Keratinocyte (primary cell): ENCODE data around the gene GOLGA6L6.
"Not testable (repeated sequence)": the region's sequence is repeated elsewhere in the genome, so short reads cannot be mapped to it uniquely, and the experiment has no call there.

Source experiments
- CTCF ChIP-seq, 3 experiments: IDR thresholded peaks in 1 of 3; conservative IDR thresholded peaks in 1 of 3; optimal IDR thresholded peaks in 1 of 3; 2 replicates in 2 of 3; 3 replicates in 1 of 3; pipeline versions ENCODE3 to v1.5.1; 2011; ENCODE audit warnings: low read length in 3 of 3, mild to moderate bottlenecking in 3 of 3, moderate library complexity in 2 of 3, control low read depth in 1 of 3, inconsistent platforms in 1 of 3; ENCODE audit not compliant: insufficient read depth in 2 of 3; ENCODE audit errors: extremely low read depth in 1 of 3
- EZH2 ChIP-seq: IDR thresholded peaks from one replicate; pipeline ENCODE4 v1.6.1; 2012; ENCODE audit warnings: inconsistent platforms, mild to moderate bottlenecking, low read length, moderate library complexity

GRCh38 chr15:20590069-20590468 lies 48.5 kb upstream of the GOLGA6L6 start:
- TF ChIP-seq CTCF (optimal IDR thresholded peaks at IDR 0.05 in 1 of 3, IDR thresholded peaks at IDR 0.05 in 1 of 3, conservative IDR thresholded peaks at IDR 0.05 in 1 of 3; ENCODE audit: extremely low read depth in 1 of 3, insufficient read depth in 2 of 3, low read length in 3 of 3); EZH2: not testable (repeated sequence)
